ENCODE data around the gene POLR2E. TPM values are rescaled to one million over a fixed set of nuclear protein-coding genes. Genes with fewer than 3 reads are reported as not detected.

The POLR2E gene
- total RNA-seq, 1 experiment from 2014 or later, result 141 TPM

GRCh38 chr19:1136201-1136600 lies 41.0 kb upstream of the POLR2E start:
- Mint-ChIP-seq H3K9me3 (ENCODE audit: low read depth, unreplicated experiment) (no peaks in the 10 kb centered on the region), H3K27ac (ENCODE audit: unreplicated experiment) (no peak overlapping the region), H3K36me3 (ENCODE audit: insufficient read depth, unreplicated experiment) (peaks cover 47% of the 10 kb centered on the region), H3K4me3 (ENCODE audit: low read depth, unreplicated experiment) (no peak overlapping the region), H3K27me3 (ENCODE audit: unreplicated experiment) (no peaks in the 10 kb centered on the region), H3K4me1 (ENCODE audit: low read depth, unreplicated experiment) (no peaks in the 10 kb centered on the region)
- no peak for DNase-seq
- intact Hi-C loops (cut with micrococcal nuclease; ENCODE audit: unreplicated experiment), result no loop called here
- CTCF ChIA-PET, result no interaction called here
- no TSS peak for BruUV-seq (replicated peaks)
- no peak for TF ChIP-seq CTCF (IDR thresholded peaks at IDR 0.05; ENCODE audit: unreplicated experiment)

- intact Hi-C loops (cut with micrococcal nuclease; ENCODE audit: unreplicated experiment), result no loop called here
- CTCF ChIA-PET, result interaction anchor here (0.9 kb wide), 1 partner anchor 26 kb away, joined by 3 read pairs; no protein-coding TSS in a partner anchor
- no peaks in the 10 kb centered on the region for H3K27me3 Mint-ChIP-seq (ENCODE audit: unreplicated experiment)
- H3K9me3 Mint-ChIP-seq (ENCODE audit: low read depth, unreplicated experiment), result no peaks in the 10 kb centered on the region
- no peak overlapping the region for H3K4me3 Mint-ChIP-seq (ENCODE audit: low read depth, unreplicated experiment)
- no TSS peak for BruUV-seq (replicated peaks)
- TF ChIP-seq CTCF (IDR thresholded peaks at IDR 0.05; ENCODE audit: unreplicated experiment), result no peak
- no peaks in the 10 kb centered on the region for H3K4me1 Mint-ChIP-seq (ENCODE audit: low read depth, unreplicated experiment)
- no peak for DNase-seq
- peaks cover 54% of the 10 kb centered on the region for H3K36me3 Mint-ChIP-seq (ENCODE audit: insufficient read depth, unreplicated experiment)
- H3K27ac Mint-ChIP-seq (ENCODE audit: unreplicated experiment), result no peak overlapping the region
These were observed 40.3 kb upstream of the POLR2E start for GRCh38 chr19:1135454-1135853.

GRCh38 chr19:1134431-1134830 lies 39.3 kb upstream of the POLR2E start:
- intact Hi-C loops (cut with micrococcal nuclease; ENCODE audit: unreplicated experiment), result no loop called here
- H3K4me3 Mint-ChIP-seq (ENCODE audit: low read depth, unreplicated experiment), result no peak overlapping the region
- no TSS peak for BruUV-seq (replicated peaks)
- no peaks in the 10 kb centered on the region for H3K9me3 Mint-ChIP-seq (ENCODE audit: low read depth, unreplicated experiment)
- no peaks in the 10 kb centered on the region for H3K4me1 Mint-ChIP-seq (ENCODE audit: low read depth, unreplicated experiment)
- peaks cover 56% of the 10 kb centered on the region for H3K36me3 Mint-ChIP-seq (ENCODE audit: insufficient read depth, unreplicated experiment)
- no peak for DNase-seq
- CTCF ChIA-PET, result interaction anchor here (0.9 kb wide), 1 partner anchor 27 kb away, joined by 3 read pairs; no protein-coding TSS in a partner anchor
- no peak for TF ChIP-seq CTCF (IDR thresholded peaks at IDR 0.05; ENCODE audit: unreplicated experiment)
- H3K27me3 Mint-ChIP-seq (ENCODE audit: unreplicated experiment), result no peaks in the 10 kb centered on the region
- no peak overlapping the region for H3K27ac Mint-ChIP-seq (ENCODE audit: unreplicated experiment)

DNA sequence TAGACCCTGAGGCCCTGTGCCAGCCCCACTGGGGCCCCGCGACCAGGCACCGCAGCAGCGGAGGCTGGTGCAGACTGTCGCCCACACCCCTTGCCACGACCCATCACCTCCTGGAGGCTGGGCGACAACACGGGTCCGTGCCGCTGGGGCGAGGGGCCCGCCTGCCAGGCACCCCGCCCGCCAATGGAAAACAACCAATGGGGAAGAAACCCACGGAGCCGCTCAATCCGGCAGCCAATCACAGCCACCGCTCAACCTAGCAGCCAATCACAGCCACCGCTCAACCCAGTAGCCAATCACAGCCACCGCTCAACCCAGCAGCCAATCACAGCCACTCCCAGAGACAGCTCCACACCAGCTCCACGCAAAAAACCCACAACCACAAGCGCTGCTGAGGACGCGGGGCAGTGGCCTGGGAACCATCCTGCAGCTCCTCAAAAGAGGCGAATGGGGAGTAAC lies 38.3 kb upstream of the POLR2E start:
- Mint-ChIP-seq H3K4me1 (ENCODE audit: low read depth, unreplicated experiment) (no peaks in the 10 kb centered on the region), H3K9me3 (ENCODE audit: low read depth, unreplicated experiment) (no peaks in the 10 kb centered on the region), H3K27me3 (ENCODE audit: unreplicated experiment) (no peaks in the 10 kb centered on the region), H3K27ac (ENCODE audit: unreplicated experiment) (no peak overlapping the region), H3K4me3 (ENCODE audit: low read depth, unreplicated experiment) (peak overlapping the region; percentile 73), H3K36me3 (ENCODE audit: insufficient read depth, unreplicated experiment) (peaks cover 47% of the 10 kb centered on the region)
- TF ChIP-seq CTCF (IDR thresholded peaks at IDR 0.05; ENCODE audit: unreplicated experiment), result no peak
- DNase-seq, result no peak
- CTCF ChIA-PET, result interaction anchor here (0.7 kb wide), 1 partner anchor 18 kb away, joined by 3 read pairs; no protein-coding TSS in a partner anchor
- BruUV-seq (replicated peaks), result no TSS peak
- intact Hi-C loops (cut with micrococcal nuclease; ENCODE audit: unreplicated experiment), result no loop called here
